Measurements from ENCODE around the gene ARHGEF25.
A peak's percentile ranks its signal among the peaks of the same experiment; 100 is the strongest.

Gene ARHGEF25

DNA sequence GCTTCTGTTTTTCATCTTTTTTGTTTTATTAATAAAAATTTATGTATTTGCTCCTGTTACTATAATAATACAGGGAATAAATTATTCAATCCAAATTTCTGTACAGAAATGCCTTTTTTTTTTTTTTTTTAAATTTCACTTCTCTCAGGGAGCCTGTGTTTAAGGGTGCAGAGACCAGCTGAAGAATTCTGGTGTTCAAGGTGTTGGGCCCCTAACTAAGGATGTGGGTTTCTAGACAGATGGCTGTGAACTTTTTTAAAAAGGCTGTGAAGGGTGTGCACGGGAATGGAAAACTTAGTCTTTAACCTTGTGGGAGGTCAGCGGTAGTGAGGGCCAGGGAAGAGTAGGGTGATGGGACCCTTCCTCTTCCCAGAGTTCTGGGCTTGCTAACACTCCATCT, 7.9 kb upstream of the ARHGEF25 start:
- in situ Hi-C loops (cut with HindIII; ENCODE audit: low sequenced_read_pairs), result no loop called here
- TF ChIP-seq, protein P1, sequence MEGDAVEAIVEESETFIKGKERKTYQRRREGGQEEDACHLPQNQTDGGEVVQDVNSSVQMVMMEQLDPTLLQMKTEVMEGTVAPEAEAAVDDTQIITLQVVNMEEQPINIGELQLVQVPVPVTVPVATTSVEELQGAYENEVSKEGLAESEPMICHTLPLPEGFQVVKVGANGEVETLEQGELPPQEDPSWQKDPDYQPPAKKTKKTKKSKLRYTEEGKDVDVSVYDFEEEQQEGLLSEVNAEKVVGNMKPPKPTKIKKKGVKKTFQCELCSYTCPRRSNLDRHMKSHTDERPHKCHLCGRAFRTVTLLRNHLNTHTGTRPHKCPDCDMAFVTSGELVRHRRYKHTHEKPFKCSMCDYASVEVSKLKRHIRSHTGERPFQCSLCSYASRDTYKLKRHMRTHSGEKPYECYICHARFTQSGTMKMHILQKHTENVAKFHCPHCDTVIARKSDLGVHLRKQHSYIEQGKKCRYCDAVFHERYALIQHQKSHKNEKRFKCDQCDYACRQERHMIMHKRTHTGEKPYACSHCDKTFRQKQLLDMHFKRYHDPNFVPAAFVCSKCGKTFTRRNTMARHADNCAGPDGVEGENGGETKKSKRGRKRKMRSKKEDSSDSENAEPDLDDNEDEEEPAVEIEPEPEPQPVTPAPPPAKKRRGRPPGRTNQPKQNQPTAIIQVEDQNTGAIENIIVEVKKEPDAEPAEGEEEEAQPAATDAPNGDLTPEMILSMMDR (IDR thresholded peaks at IDR 0.05; ENCODE audit: low read depth, low read length), result no peak
- DNase-seq (ENCODE audit: low read depth, low spot score), result no peak
- H3K4me3 ChIP-seq (ENCODE audit: low read depth, low read length), result no peak overlapping the region

DNA sequence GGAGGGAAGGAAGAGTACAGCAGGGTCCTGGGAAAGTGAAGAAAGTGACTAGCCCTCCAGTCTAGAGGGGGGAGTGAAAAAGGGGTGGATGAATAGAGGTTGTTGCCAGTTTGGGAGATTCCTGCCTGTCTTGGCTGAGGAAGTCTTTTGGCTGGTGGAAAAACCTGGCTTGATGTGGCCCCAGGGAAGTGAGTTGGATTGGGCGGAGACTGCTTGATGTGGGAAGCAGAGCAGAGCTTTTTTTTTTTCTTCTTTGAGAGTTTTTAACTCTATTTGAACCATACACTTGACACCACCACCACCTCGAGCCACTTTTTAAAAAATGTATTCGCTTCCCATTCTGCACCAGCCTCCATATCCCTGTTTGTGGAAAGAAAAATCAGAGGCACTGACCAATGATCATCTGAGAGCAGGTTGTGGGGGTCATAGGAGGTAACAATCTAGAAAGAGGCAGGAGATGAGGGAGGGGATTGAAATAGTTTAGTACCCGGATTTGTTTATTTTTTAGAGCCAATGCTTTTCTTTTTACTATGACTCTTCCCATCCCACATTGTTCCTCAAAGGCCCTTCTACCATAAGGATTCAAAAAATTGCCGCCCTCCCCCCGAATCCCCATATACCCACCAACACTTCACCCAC, 7.3 kb upstream of the ARHGEF25 start:
- TF ChIP-seq, protein P1 (IDR thresholded peaks at IDR 0.05; ENCODE audit: low read depth, low read length), result no peak
- peak overlapping the region; percentile 80 for H3K4me3 ChIP-seq (ENCODE audit: low read depth, low read length)
- in situ Hi-C loops (cut with HindIII; ENCODE audit: low sequenced_read_pairs), result no loop called here
- peak; percentile 48 for DNase-seq (ENCODE audit: low read depth, low spot score)

- H3K4me3 ChIP-seq (ENCODE audit: low read depth, low read length), result peak within 1 kb of the TSS; percentile 80
- TF ChIP-seq, protein P1 (IDR thresholded peaks at IDR 0.05; ENCODE audit: low read depth, low read length), result no peak
- peak; percentile 22 for DNase-seq (ENCODE audit: low read depth, low spot score)
- in situ Hi-C loops (cut with HindIII; ENCODE audit: low sequenced_read_pairs), result no loop called here
These were observed 6.7 kb upstream of the ARHGEF25 start, which contains the start of gene DTX3 for GRCh38 chr12:57604454-57604991. DTX3 (plus strand) TSS chr12:57604824; CDS start chr12:57606518, 1,694 bp downstream.

DNA sequence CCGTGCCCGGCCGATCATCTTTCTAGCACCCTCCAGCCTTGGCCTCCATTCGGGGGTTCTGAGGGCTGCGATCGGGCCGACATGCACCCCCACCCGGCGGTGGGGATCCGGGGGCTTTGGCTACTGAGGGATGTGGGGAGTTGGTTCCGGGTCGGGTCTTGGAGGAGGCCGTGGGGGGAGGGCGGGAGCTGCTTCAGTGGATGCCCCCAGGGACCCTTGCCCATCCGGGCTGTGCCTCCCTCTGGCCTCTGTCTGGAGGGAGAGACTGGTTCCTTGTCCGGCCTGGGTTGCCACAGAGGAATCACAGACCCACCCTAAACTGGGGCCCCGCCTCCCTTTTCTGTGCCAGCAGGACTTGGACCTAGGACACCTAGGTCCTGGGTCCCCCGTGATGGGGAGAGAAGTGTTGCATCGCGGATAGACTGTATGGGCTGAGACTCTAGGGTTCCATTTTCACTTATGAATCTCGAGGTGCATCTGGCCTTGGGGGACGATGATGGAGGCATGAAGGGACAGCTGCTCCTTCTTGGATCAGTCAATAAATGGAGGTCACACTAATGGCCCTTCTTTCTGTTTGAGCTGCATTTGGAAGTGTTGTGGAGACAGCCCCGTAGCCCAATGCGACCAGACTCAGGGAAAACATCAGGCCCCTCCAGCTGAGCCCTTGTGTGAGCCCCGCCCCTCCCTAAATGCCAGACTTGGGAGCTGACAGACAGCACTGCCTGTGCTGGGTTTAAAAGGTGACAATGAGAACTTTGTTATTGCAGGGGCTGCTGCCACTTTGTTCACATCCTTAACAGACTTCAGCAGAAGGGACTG, 6.0 kb upstream of the ARHGEF25 start:
- in situ Hi-C loops (cut with HindIII; ENCODE audit: low sequenced_read_pairs), result no loop called here
- DNase-seq (ENCODE audit: low read depth, low spot score), result no peak
- TF ChIP-seq, protein P1 (IDR thresholded peaks at IDR 0.05; ENCODE audit: low read depth, low read length), result no peak

DNA sequence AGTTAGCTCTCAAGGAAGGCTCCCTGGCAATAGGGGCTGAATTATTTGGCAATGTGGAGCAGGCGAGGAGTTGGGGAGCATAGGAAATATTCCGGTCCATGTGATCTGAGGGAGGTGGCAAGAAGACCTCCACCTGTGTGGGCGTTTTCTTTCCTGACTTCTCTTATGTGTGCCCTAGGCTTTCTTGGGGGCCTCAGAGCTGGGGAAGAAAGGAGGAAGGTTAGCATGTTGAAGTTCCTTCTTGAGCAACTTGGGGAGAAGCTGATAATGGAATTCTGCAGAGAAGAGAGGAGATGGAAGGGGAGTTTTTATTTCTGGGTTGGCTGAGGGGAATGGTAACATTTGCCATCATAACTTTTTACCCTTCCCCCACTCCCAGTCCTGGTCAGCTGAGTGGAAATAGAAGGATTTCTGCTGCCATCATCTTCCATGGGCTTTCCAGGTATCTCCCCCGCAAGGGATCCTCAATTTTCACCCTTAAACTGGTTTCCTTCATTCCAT, 5.4 kb upstream of the ARHGEF25 start:
- H3K4me3 ChIP-seq (ENCODE audit: low read depth, low read length), result peak overlapping the region; percentile 80
- no peak for DNase-seq (ENCODE audit: low read depth, low spot score)
- TF ChIP-seq, protein P1 (IDR thresholded peaks at IDR 0.05; ENCODE audit: low read depth, low read length), result no peak
- in situ Hi-C loops (cut with HindIII; ENCODE audit: low sequenced_read_pairs), result no loop called here

More for the DNA sequence above, 6.0 kb upstream of the ARHGEF25 start:
- peak overlapping the region; percentile 80 for H3K4me3 ChIP-seq (ENCODE audit: low read depth, low read length)

GRCh38 chr12:57606399-57606798, 4.8 kb upstream of the ARHGEF25 start:
- DNase-seq (ENCODE audit: low read depth, low spot score), result no peak
- in situ Hi-C loops (cut with HindIII; ENCODE audit: low sequenced_read_pairs), result no loop called here
- H3K4me3 ChIP-seq (ENCODE audit: low read depth, low read length), result no peak overlapping the region
- TF ChIP-seq, protein P1 (IDR thresholded peaks at IDR 0.05; ENCODE audit: low read depth, low read length), result no peak

All from astrocyte of the spinal cord (primary cell).